Stimulated activated CD8-positive, alpha-beta memory T cell treated with anti-CD3 and anti-CD28 coated beads, Interleukin-12 subunit alpha, Interleukin-12 subunit beta, amount 100 ng/mL, for 4 hours (primary cell): ENCODE data around the gene CLCN2.

Source experiments
- DNase-seq: peaks from one replicate; pipeline ENCODE4 v3.0.0-alpha.2; 2020; ENCODE audit warnings: low read depth

Gene CLCN2

GRCh38 chr3:184380627-184381260, 19.3 kb upstream of the CLCN2 start:
- DNase-seq, result no peak

GRCh38 chr3:184380185-184380626, 18.8 kb upstream of the CLCN2 start:
- no peak for DNase-seq

GRCh38 chr3:184379358-184380184, 18.2 kb upstream of the CLCN2 start, which contains the start of gene CHRD:
Gene CHRD (plus strand): TSS chr3:184380054. CDS start chr3:184380319, 265 bp downstream.
- no peak for DNase-seq

GRCh38 chr3:184378651-184379357, 17.4 kb upstream of the CLCN2 start:
- no peak for DNase-seq

DNA sequence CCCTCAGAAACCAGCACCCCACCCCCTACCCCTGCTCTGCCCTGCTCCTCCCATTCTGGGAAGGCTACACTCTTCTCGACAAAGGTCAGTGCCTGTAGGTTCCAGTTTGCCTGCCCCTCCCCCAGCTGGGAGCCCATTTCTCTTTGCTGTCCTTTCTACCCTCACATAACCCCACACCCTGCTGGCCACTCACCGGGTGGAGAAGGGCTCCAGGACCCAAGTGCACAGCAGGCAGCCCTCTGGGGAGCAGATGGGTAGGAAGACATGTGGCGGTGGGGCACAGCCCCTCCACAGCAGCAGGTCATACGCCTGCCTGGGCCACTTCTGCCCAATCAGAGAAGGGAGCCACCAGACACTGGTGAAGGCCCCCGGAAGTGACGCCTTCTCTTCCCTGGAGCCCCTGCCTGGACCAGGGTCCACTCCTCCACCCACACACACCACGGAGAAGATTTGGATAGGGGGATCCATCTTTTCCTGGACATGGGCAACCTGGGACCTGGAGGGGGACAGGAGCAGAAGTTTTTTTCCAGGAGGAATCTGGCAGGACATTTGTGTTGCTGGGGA, 16.6 kb upstream of the CLCN2 start, which contains the start of gene THPO:
TSS of gene THPO (minus strand) at position 326 of the 564 bp plus-strand sequence. CDS start 1,948 bp downstream, outside the sequence.
- no peak for DNase-seq

DNA sequence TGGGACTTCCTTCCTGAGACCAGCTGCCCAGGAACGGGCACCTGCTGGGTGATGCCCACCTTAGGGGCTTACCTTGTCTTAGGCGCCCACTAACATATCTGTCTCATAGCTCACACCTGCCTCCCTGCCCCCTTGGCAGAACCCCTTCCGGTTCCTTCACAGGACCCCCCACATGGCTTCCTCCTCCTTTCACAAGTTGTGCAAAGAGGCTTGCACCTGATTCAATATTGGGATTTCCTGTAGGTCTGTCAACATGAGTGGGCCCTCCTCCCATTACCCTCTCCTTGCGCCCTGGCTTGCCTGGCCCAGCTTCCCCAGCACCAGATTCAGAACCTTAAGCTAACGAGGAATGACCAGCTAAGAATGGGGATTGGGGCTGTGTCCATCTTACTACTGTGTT, 16.0 kb upstream of the CLCN2 start:
- DNase-seq, result no peak

GRCh38 chr3:184375747-184376461, 14.5 kb upstream of the CLCN2 start:
- DNase-seq, result no peak

GRCh38 chr3:184373422-184373821, 12.0 kb upstream of the CLCN2 start:
- no peak for DNase-seq

- DNase-seq, result no peak
These were observed 11.5 kb upstream of the CLCN2 start for GRCh38 chr3:184372911-184373310.

DNA sequence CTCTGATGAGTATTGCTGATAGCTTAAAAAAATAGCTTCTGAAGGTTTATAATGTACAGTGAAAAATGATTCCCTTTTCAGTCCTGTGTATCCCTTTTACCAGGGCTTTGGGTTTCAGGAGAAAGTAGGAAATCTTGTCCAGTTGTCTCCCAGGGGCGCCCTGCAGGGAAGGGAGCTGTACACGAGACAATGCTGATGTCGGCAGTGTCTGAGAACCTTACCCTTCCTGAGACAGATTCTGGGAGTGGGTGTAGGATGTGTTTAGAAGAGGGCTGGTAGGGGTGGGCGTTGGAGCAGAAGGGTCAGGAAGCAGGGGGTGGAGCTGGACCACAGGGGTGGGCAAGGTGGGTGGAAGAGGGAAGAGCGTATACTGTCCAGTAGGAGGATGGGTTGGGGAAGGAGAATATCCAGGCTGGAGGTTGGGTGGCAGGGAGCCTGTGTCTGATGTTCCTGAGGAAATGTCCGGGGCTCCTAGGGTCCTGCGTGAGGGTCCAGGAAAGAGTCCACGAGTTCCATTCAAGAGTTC, 11.0 kb upstream of the CLCN2 start:
- DNase-seq, result no peak

DNA sequence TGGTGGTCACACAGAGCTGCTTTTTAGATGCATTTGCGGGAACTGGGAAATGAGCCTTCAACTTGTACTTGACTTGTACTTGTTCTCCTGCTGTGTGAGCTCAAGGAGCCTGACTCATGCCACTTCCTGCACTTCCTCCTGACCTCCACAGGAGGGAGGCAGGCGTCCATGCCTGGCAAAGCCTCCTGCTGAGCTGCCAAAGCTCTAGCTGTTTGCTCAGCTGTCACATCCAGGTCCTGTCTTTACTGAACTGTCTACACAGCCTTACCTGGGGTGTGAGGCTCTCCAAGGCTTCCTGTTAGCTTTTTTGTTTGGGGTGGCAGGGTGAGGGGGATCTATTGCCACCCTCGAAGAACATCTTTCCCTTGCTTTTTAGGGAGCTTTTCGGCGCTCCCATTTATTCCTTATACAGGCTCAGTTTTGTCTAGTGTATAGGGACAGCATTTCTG, 10.2 kb upstream of the CLCN2 start:
- DNase-seq, result peak; percentile 27

DNA sequence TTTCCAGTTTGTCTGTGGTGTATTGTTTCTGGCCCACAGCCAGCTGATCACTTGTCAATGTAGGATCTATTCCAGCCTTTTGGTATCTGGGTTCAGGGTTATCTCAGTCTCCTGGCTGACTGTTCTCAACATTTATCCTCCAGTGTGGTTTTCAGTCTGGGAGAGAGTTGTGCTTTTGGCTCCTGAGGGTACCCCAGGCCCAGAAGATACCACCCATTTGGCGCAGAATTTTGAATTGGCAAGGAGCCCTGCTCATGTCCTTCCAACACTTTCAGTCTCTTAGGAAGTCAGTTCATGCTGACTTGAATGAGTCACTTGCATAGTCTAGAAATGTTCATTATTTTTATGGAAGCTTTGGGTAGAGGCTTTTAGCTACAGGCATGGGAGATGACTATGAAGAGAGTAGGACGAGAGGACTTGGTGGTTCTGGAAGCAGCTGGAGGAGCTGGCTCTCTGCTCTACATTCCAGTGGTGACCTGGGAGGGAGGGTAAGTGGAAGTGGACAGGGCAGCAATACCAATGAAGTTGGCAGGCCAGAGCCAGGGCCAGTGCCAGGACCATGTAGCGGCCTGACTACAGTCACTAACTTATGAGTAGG, 7.3 kb upstream of the CLCN2 start:
- no peak for DNase-seq

GRCh38 chr3:184368116-184368515, 6.7 kb upstream of the CLCN2 start:
- no peak for DNase-seq

DNA sequence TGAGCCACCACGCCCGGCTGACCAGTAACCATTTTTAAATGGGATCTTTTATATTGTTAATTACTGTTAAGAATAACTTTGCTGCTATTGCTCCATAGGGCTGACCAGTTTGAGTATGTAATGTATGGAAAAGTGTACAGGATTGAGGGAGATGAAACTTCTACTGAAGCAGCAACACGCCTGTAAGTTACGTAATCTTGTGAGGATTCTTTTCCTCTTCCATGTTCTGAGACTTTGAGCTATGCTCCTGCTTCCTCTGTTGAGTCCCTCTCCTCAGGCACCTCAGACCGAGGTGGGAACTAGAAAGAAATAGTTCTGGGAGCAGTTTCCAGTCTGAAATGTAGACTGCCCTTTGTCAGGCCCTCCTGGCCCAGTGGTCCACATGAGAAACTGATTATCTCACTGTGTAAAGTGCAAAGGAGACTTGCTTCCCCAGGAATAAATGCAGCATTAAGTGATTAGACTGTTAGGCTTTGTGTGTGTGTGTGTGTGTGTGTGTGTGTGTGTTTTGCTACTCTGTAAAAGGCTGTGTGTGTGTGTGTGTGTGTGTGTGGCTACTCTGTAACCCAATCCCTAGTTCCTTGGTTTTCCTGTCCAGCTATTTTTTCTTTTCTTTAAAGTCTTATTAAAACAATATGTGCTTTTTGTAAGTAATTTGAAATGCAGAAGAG, 5.3 kb upstream of the CLCN2 start:
- no peak for DNase-seq

- peak; percentile 94 for DNase-seq
These were observed 1.5 kb upstream of the CLCN2 start for GRCh38 chr3:184362668-184363546.

DNA sequence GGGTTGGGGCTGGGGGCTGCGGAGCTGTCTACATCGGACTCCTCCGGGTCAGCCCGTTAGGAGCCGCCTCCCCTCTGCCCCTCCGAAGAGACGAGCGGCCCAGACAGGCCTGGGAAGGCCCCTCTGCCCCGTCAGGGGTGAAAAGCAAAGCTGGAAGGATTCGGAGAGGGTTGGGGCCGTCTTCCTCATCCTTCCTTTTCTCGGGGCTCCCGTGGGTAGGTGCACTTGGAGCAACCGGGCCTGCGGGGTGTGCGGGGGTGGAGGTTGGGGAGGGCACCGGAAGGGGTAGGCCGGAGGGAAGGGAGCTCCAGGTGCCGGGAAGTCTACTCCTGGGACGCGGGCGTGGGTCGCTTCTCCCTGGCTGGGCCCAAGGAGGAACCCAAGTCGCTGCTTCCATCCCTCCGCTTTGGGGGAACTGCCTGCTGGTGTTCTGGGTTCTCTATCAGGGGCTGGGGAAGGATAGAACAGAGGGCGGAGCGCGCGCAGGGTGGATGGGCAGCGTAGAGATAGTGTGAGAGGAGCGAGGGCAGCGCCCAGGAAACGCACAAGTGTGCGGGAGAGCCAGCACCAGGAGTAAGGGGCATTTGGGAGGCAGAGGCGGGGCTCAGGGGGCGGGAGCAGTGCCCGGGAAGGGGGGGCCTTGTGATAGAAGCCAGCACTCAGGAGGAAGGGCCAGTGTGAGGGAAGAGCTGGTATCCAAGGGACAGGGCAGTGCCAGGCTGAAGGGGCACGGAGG, 695 bp upstream of the CLCN2 start:
- peak; percentile 28 for DNase-seq

- no peak for DNase-seq
These were observed 375 bp downstream of the CLCN2 start for GRCh38 chr3:184360929-184361531.
